Neural crest cell (in vitro differentiated cells): Measurements from ENCODE around the gene KISS1R. TPM values are rescaled to one million over a fixed set of nuclear protein-coding genes. Genes with fewer than 3 reads are reported as not detected.

Experiments used
- DNase-seq: peaks from one replicate; pipeline ENCODE4 v3.0.0; 2021; ENCODE audit warnings: low read depth, mixed read lengths, low spot score
- H3K27ac Mint-ChIP-seq: one replicate; pipeline ENCODE4 v1.8.0; 2021; ENCODE audit warnings: mild to moderate bottlenecking, mixed read lengths; ENCODE audit not compliant: unreplicated experiment
- H3K27me3 Mint-ChIP-seq: 2 replicates; pipeline ENCODE4 v1.8.0; 2021; ENCODE audit warnings: low read depth, mild to moderate bottlenecking, mixed read lengths
- H3K36me3 Mint-ChIP-seq: 2 replicates; pipeline ENCODE4 v1.8.0; 2021; ENCODE audit warnings: low read depth, mild to moderate bottlenecking, mixed read lengths
- H3K4me1 Mint-ChIP-seq: 2 replicates; pipeline ENCODE4 v1.8.0; 2021; ENCODE audit warnings: mixed read lengths
- H3K4me3 Mint-ChIP-seq: one replicate; pipeline ENCODE4 v1.8.0; 2021; ENCODE audit warnings: mild to moderate bottlenecking, mixed read lengths
- H3K9me3 Mint-ChIP-seq: 2 replicates; pipeline ENCODE4 v1.8.0; 2021; ENCODE audit warnings: mixed read lengths
- total RNA-seq: library from RNA; stranded (reverse); gene quantifications from 2 replicates; pipeline ENCODE4 v1.2.1, GENCODE V29; 2021
- TF ChIP-seq, protein P1 (sequence below): fragments of 200-600 bp; sonication (generic); conservative IDR thresholded peaks from 2 replicates; pipeline ENCODE4 v1.5.0; 2021; ENCODE audit warnings: antibody characterized with exemption, mild to moderate bottlenecking

KISS1R gene
- total RNA-seq, 1 donor from 2014 or later, result 2.4 TPM

DNA sequence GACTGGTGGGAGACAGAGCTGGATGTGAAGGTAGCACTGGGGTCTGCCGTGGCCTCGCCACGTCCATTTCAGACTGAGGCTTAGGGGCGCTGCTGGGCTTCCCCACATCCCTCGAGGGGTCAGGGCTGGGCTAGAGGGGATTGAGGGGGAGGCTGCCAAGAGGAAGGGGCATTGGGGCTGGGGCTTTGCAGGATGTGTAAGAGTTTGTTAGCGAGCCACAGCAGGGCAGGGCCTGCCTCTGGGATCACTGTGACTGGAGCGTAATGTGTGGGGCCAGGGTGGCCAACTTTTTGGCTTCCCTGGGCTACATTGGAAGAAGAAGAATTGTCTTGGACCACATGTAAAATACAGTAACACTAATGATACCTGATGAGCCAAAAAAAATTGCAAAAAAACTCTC is 22.8 kb downstream of the KISS1R start:
- H3K4me1 Mint-ChIP-seq, result peaks cover 19% of the 10 kb centered on the region
- peaks cover 24% of the 10 kb centered on the region for H3K36me3 Mint-ChIP-seq
- H3K27me3 Mint-ChIP-seq, result peaks cover 48% of the 10 kb centered on the region
- peak overlapping the region; percentile 62 for H3K4me3 Mint-ChIP-seq
- H3K9me3 Mint-ChIP-seq, result no peaks in the 10 kb centered on the region
- DNase-seq, result no peak
- H3K27ac Mint-ChIP-seq, result peak overlapping the region; percentile 69
- TF ChIP-seq, protein P1, sequence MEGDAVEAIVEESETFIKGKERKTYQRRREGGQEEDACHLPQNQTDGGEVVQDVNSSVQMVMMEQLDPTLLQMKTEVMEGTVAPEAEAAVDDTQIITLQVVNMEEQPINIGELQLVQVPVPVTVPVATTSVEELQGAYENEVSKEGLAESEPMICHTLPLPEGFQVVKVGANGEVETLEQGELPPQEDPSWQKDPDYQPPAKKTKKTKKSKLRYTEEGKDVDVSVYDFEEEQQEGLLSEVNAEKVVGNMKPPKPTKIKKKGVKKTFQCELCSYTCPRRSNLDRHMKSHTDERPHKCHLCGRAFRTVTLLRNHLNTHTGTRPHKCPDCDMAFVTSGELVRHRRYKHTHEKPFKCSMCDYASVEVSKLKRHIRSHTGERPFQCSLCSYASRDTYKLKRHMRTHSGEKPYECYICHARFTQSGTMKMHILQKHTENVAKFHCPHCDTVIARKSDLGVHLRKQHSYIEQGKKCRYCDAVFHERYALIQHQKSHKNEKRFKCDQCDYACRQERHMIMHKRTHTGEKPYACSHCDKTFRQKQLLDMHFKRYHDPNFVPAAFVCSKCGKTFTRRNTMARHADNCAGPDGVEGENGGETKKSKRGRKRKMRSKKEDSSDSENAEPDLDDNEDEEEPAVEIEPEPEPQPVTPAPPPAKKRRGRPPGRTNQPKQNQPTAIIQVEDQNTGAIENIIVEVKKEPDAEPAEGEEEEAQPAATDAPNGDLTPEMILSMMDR, result no peak

DNA sequence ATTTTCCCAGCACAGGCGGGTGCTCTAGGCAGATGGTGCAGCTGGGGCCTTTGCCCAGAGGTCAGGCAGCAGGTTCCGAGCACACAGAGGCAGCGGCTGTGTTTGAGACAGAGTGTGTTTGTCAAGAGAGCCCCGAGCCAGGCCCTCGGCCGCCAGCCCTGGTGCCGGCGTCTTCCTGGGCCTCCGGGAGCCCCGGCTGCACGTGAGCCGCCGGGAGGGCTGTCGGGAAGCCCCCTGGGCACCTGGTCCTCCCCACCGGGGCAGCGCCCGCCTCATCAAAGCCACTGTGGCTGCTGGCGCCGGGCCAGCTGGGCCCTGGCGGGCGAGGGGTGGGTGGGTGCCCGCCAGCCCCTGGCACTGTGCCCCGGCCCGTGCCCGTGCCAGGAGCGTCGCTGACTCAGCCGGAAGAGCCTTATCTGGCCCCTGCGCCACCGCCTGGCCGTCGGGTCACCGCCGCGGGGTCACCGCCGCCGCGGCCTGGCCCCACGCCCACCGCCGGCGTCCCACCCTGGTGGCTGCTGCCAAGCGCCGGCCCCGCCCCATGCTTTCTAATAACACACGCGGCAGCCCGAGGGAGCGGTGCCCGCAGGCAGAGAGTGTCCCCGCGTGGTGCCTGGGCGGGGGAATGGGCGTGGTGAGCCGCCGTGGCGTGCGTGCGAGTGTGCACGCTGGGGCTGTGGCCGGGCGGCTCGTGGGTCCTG is 23.6 kb downstream of the KISS1R start:
- no peak for DNase-seq
- Mint-ChIP-seq H3K36me3 (peaks cover 24% of the 10 kb centered on the region), H3K27ac (peak overlapping the region; percentile 69), H3K27me3 (peaks cover 49% of the 10 kb centered on the region), H3K4me3 (peak overlapping the region; percentile 62), H3K9me3 (no peaks in the 10 kb centered on the region), H3K4me1 (peaks cover 19% of the 10 kb centered on the region)
- TF ChIP-seq, protein P1, result no peak

DNA sequence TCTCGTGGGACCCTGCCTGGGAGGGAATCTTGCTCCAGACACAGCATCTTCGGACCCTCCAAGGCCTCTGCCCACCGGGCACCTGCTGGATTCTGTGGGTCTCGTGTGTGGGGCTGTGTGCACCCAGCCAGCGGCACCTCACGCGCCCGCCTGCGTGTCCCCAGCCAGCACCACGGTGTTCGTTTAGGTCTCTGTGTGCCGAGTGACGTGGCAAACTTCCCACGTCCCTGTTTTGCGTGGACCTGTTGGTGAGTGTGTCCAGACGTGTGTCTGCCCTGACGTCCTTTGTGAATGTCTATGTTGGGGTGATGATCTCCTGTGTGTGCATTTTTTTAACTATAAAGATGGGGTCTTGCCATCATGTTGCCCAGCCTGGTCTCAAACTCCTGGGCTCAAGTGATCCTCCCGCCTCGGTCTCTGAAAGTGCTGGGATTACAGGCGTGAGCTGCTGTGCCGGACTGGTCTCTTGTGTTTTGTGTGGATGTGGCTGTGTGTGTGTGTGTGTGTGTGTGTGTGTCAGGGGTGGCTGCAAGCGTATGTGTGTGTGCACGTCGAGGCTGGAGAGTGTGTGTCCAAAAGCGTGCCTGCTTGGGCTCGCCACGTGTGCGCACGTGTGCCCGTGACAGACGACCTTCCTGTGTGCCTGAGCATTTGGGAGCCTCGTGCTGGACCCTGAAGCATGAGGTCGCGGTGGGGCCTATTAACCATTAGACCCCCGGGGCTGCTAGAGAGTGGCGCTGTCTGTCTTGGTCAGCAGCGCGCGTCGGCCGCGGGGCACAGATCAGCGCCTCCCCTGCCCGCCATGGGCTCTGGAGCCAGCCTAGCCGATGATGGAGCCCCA is 24.4 kb downstream of the KISS1R start:
- H3K4me3 Mint-ChIP-seq, result peak overlapping the region; percentile 40

DNA sequence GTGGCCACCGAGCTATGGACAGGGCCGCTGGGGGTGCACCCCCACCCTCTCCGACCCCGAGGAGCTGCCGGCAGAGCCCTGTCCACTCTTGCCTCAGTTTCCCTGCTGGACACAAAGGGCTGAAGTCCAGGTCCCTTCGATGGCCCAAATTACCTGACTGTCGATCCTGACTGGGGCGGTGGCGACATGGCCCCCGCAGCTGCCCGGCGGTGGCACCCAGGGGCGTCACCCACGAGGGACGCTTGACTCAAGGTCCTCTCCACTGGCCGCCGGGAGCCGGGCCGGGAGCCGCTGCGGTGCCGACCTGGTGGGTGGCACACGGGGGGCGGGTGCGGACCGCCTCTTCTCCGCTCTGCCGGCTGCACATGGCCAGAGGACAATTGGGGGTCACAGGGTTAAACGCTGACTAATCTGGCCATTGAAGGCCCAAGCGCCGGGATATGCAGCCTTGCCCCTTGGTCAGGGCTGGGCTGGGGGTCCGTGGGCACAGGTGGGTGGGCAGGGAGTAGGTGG is 25.1 kb downstream of the KISS1R start:
- TF ChIP-seq, protein P1, result no peak
- no peak overlapping the region for H3K4me3 Mint-ChIP-seq
- peaks cover 19% of the 10 kb centered on the region for H3K4me1 Mint-ChIP-seq
- peaks cover 51% of the 10 kb centered on the region for H3K27me3 Mint-ChIP-seq
- no peaks in the 10 kb centered on the region for H3K9me3 Mint-ChIP-seq
- H3K36me3 Mint-ChIP-seq, result peaks cover 22% of the 10 kb centered on the region
- DNase-seq, result no peak
- H3K27ac Mint-ChIP-seq, result no peak overlapping the region

More for the DNA sequence above, 24.4 kb downstream of the KISS1R start:
- no peak for DNase-seq
- TF ChIP-seq, protein P1, result no peak
- peaks cover 19% of the 10 kb centered on the region for H3K4me1 Mint-ChIP-seq
- peaks cover 50% of the 10 kb centered on the region for H3K27me3 Mint-ChIP-seq
- no peak overlapping the region for H3K27ac Mint-ChIP-seq
- H3K9me3 Mint-ChIP-seq, result no peaks in the 10 kb centered on the region
- peaks cover 24% of the 10 kb centered on the region for H3K36me3 Mint-ChIP-seq

DNA sequence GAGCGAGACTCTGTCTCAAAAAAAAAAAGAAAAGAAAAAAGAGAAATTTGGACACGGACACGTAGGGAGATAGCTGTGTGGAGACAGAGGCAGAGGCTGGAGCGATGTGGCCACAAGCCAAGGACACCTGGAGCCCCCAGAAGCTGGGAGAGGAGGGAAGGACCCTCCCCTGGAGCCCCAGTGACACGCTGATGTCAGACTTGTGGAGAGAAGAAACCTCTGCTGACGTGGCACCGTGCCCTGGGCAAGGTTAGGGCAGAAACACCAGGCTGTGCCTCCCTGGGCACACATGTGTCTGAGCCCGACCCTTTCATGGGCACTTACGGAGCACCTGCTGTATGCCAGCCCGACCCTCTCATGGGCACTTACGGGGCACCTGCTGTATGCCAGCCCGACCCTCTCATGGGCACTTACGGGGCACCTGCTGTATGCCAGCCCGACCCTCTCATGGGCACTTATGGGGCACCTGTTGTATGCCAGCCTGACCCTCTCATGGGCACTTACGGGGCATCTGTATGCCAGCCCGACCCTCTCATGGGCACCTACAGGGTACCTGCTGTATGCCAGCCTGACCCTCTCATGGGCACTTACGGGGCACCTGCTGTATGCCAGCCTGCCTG is 26.5 kb downstream of the KISS1R start:
- H3K36me3 Mint-ChIP-seq, result peaks cover 16% of the 10 kb centered on the region
- H3K27me3 Mint-ChIP-seq, result peaks cover 45% of the 10 kb centered on the region
- no peak overlapping the region for H3K4me3 Mint-ChIP-seq
- TF ChIP-seq, protein P1, result no peak
- H3K27ac Mint-ChIP-seq, result no peak overlapping the region
- H3K4me1 Mint-ChIP-seq, result peaks cover 19% of the 10 kb centered on the region
- H3K9me3 Mint-ChIP-seq, result no peaks in the 10 kb centered on the region
- DNase-seq, result no peak
